Stimulated activated CD8-positive, alpha-beta memory T cell treated with anti-CD3 and anti-CD28 coated beads, Interleukin-15, amount 100 ng/mL, for 4 hours (primary cell): ENCODE measurements around the gene CACNA1D.

Experiments
- DNase-seq, 2 donors: peaks; one replicate each; pipeline ENCODE4 v3.0.0-alpha.2; 2020; ENCODE audit warnings: low read depth in 2 of 2

The CACNA1D gene

DNA sequence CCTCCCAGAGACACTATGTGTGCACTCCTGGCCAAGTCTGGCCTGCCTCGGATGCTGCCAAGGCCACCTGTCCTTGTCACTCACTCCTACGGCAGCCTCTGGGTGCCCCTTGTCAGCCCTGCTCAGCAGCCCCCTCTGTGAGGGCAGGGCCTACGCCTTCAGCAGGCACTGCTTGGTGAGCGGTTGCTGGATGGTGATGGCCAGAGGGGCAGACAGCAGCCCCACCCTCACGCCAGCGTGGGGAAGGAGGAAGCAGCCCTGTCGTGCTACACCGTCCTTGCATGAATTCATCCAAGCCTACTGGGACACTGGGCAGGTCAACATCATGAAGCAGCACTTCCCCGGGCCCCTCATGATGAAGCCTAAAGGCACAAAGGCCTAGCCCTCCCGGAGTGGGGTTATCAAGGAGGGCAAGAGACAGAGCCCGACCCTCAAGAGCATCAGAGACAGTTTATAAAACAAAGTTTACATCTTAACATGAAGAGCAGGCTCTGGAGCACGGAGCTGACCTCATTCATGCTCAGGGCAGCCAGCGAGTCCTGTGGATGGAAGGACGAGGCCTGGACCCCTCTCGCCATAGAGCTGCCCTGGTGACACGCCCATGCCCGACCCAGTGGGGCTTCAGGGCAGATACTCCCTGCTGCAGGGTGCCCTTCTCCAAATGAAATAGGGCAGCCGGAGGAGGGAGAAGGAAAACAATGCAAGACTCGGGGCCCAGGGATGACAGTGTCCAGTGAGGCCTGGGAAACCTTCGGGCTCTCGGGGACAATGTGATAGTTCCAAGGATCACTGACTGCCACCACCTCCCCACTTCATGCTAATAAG is 326.6 kb downstream of the CACNA1D start:
- DNase-seq = no peak

DNA sequence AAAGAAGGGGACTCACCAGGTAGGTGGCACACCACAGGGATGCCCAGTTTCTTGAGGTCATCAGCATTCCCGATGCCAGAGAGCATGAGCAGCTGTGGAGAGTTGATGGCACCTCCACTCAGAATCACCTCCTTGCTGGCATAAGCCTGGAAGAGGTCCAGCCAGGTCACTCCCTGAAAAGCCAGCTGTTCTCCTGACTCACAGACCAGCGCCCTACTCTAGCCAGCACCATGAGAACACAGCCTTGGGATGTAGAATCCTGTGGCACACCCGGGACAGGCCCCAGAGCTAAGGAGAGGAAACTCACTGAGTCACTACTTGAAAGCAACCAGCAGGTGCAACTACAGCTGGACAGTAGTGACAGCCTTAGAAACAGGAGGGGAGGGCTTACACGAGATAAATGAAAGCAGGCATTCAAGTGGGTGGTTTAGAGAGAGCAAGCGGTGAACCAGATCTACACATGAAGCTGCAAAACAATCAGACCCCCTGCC is 327.3 kb downstream of the CACNA1D start:
- DNase-seq = no peak

DNA sequence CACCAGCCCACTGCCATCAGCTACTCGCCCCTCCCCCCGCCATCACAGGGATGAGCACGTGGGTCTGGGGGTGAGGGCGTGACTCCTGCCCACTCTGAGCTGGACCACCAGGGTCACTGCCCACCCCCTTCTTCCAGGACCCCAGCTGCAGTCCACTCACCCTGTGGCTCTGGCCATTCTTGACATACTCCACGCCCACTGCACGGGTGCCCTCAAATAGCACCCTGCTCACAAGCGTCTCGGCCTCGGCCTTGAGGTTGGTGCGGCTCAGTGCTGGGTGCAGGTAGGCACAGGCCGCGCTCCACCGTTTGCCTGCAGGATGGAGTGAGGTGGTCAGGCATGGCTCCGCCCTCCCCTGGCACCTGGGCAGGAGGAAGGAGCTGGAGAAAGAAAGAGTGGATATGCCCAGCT is 327.9 kb downstream of the CACNA1D start:
- no peak for DNase-seq

DNA sequence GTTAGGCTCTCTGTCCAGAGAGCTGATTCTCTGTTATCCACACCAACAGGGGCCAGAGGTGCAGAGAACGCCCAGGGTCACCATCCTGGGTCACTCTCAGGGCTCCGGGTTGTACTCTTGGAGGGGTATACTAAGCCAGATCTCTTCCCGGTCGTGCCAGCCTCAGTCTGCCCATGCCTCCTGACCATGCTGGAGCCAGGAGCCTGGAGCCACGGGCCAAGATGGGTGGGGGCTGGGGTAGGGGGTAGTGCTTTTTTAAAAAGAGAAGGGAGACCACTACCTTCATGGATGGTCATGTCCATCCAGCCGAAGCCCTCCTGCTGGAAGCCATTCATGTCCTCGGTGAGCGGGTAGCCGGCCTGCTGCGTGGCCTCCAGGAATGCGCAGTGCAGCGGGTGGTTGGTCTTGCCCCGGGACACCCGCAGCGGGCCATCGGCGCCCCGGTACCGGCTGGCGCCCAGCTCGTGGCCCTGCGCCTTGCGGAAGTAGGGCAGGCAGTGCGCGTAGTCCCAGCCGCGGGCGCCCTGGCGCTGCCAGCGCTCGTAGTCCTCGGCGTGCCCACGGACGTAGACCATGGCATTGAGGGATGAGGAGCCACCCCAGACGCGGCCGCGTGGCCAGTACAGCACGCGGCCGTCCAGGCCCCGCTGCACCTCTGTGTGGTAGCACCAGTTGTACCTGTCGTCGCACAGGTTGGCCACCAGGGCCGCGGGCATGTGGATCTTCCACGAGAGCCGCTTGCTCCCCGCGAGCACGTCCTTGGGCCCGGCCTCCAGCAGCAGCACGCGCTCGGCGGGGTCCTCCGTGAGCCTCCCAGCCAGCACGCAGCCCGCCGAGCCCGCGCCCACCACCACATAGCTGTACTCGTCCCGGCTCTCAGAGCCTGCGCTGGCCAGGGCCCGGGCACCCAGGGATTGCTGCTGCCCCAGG is 328.9 kb downstream of the CACNA1D start:
- no peak for DNase-seq

DNA sequence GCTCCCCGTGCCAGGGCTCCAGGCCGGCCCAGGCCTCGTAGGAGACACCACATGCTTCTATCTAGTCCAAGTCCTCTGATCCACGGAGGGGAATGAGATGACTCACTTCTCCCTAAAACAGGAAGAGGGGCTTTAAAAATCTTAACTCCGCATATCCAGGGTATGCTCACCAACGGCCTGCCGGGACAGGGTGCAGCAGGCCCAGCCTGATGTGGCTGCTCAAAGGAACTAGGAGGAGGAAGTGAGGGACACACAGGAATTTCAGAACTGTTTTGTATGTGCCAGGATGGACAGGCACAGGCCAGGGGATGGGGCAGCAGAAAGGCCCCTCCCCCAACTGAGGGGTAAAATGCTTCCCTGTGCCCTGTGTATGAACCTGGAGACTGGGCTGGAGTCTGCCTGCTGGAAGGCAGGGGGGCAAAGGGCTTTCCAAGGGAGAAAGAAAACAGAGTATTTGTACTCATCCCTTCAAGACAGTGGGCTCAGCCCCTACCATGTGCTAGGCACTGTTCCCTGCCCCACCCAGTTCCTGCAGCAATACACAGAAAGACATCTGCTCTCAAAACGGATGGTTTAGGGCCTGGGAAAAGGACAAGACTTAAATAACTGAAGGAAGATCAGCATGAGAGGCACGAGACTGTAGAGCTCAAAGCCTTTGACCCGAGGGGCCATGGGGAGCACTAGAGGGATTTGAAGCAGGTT is 329.7 kb downstream of the CACNA1D start:
- no peak for DNase-seq

DNA sequence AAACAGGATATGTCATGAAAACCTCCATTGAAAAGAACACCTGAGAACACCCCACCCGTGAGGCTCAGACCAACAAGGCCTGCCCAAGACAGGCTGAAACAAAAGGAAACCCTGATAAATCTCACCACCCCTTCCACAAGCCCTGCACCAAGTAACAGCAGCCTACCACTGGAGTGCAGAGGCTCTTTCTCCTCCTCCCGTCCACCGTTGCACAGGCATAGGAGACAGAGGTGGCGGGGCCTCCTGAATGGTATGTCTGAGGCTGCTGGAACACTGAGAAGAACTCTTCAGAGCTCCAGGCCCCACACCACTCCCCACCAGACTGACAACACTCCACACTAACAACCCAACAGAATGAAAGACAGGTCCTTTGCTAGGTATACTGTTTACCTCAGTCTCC is 330.4 kb downstream of the CACNA1D start:
- DNase-seq = no peak

DNA sequence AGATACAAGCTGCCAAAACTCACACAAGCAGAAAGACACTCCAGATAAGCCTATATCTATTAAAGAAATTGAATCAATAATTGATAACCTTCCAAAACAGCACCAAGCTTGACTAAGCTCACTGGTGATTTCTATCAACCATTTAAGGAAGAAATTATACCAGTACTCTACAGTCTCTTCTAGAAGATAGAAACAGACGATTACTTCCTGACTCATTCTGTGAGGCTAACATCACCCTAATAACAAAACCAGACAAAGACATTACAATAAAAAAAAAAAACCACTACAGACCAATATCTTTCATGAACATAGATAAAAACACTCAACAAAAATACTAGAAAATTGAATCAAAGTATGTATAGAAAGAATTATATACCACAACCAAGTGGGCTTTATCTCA is 331.6 kb downstream of the CACNA1D start:
- no peak for DNase-seq

DNA sequence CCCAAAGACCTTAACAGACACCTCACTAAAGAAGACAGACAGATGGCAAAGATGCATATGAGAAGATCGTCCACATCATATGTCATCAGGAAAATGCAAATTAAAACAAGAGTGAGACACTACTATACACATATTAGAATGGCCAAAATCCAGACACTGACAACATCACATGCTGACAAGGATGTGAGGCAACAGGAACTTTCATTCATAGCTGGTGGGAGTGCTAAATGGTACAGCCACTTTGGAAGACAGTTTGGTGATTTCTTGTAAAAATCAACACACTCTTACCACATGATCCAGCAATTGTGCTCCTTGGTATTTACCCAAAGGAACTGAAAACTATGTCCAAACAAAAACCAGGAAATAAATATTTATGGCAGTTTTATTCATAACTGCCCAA is 334.2 kb downstream of the CACNA1D start:
- DNase-seq = no peak

DNA sequence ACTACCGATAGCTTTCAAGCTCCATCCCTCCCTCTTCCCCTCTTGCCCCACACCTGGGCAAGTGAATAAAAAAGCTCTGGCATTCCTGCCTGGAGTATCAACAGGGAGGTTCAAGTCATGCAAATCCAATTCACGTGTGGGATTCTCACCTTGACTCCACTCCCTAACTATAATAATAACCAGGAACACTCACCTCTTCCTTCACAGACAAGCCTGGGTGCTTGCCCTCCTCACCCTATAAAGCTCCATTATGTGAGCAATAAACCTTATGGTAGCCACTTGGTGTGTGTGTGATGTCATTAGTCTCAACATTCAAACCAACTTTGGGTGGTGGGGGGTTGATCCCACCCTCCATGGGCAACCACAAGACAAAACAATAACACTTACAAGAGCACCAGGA is 335.2 kb downstream of the CACNA1D start:
- DNase-seq = no peak

DNA sequence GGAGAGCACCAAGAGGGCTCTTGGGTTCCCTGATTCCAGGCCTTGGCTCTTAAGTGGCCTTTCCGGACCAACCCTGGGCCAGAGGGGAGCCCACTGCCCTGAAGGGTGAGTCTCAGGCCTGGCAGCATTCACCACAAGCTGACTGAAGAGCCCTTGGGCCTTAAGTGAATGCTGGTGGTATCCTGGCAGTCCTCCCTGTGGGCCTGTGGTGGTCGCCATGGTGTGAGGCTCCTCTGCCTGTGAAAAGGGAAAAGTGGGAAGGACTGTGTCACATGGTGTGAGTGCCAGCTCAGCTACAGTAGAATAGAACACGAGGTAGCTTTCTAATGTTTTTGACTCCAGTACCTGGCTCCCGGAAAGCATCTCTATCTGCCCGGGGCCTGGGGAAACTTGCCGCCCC is 336.5 kb downstream of the CACNA1D start:
- no peak for DNase-seq

DNA sequence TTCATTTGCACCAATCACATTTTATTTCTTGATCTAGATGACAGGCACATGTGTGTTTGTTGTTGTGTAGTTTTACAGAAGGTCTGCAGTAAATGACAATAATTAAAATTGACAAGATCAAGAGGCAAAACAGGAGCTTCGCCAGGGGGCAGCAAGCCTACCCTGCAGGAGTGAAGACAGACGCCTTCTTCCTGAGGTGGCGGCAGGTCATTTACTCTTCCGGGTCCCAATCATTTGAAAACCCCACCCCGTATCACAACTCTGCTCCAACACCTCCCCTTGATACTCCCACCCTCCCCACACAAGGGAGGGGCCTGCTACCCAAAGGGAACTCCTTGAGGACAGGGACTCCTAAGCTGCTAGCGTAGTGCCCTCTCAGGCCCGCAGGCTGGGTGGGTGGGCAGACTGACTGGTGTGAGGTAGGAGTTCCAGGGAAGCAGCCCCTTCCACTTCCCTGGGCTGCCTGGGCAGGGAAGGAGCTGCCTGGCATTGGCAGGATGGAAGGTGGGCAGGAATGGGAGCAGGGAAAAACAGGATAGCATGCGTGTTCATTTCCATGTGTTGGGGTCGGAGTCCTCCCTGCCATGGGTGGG is 338.7 kb downstream of the CACNA1D start:
- DNase-seq = no peak

DNA sequence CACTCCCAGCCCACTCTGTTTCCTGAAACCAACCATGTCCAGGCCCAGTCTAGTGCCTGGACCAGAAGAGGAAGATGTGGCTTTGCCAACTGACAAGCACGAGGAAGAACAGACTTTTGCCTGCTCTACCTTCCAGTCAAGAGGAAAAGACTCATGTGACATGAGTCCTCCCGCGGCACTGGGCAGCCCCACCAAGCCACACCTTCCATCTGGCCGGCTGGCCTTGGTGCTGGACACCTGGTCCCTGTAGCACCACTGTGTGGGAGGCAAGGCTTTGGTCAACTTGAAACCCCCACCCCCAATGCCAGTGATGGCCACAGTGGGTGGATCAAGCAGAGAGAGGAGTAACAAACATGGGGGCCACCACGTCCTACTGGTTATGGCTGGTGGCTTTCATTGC is 339.3 kb downstream of the CACNA1D start:
- DNase-seq = no peak

DNA sequence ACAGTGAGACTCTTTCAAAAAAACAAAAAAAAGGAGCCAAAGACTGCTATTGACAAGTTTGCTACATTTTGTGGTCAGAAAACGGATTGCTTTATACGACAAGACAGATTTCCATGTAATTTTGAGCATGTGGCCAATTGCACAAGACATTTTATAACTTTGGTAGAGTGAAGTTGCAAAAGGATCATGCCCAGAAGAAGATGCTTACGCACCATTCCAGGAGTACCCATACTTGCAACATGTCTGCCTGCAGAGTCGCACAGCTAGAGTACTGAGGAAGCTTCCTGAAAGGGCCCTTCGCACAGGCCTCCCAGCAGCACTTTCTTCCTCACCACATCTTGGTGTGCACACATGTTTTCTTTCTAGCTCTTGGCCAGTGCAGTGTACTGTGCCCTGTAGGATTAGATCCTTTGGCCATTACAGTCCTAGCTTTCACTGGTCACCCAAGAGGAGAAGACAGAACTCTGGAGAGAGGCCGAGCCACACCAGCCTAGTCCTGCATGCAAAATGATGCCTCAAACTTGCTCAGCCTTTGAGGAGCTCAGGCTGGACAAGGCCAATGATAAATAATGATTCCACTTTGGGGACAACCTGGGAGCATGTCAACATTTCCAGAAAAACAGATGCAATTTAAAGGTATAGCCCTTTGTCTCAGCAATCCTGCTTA is 340.2 kb downstream of the CACNA1D start:
- DNase-seq = no peak

DNA sequence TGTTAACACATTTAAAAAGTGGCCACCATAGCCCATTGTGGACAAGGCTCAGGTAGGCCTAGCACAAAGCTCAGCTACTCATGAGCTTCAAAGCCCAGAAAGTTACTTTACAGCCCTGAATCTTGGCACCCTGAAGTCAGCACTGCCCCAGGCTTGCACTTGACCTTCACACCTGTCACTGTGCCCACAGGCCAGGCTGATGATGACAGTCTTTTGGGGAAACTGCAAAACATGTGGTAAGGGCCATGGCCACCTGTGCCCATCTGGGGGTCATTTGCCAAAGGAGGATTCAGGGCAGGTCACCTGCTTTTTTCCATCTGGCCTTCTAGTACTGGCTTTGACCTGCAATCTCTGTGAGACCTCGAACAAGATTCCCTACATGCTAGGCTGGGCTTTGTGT is 340.8 kb downstream of the CACNA1D start:
- no peak for DNase-seq

DNA sequence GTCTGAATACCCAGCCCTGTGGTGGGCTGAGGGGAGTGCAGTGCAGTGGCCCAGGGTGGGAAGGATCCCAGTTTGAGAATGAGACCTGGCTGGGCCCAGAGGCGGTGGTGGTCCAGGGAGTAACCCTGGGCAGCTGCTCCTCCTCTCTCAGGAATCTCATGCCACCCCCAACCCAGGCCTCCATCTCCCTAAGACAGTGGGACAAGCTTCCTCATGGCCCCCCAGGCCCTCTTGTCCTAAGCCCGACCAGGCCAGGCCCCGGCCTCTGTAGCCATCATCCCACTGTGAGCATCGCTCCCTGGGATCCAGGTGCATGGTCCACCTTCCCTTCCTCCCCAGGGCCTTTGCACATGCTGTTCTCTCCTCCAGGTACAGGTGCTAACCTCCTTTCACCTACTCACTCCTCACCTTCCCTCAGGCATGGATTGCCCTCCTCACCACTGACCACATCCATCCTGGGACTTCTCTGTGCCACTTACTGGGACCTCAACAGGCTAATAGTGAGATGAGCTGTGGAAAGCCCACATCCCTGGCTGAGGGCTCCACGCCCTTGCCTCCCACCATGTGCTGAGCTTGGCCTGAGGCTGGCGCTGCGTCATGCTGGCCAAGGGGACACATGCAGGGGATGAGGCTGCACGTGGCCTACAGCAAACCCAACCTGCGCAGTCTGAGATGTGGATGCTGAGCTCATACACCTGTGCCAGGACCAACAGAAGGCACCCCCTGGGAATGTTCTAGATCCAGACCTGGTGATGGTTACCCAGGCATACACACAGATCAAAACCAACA is 341.9 kb downstream of the CACNA1D start:
- no peak for DNase-seq

DNA sequence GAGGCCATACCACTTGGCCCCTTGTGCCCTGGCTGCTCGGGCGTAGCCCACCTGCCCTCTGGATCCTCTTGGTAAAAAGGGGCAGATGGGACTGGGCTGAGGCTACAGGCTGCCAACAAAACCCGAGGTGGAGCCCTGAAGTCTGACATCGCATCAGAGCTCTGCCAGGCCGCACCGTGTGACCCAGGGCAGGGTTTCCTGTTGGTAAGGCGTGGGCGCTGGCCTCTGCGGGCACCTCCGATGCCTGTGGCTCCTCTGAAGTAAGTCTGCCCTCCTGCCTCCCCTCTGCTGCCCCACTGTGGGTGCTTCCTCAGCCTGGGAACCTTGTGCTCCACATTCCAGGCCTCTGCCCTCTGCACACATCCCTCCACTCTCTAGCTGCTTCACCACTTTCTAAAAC is 342.9 kb downstream of the CACNA1D start:
- DNase-seq = no peak

DNA sequence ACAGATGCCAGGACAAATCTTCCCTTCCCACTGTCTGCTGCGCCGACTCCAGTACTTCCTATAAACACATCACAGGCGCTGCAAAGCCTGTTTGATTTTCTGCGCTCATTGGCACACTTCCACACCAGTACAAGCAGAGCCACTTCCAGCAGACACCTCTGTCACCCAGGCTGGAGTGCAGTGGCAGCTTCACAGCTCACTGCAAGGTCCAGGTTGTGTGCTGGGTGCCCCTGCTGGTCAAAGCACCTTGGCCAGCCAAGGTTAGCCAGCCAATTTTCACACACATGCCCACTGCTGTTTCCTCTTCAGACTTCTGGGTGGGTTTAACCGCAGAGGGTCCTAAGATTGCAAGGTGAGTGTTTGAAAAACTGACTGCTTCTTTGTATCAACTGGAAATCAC is 346.9 kb downstream of the CACNA1D start:
- no peak for DNase-seq

DNA sequence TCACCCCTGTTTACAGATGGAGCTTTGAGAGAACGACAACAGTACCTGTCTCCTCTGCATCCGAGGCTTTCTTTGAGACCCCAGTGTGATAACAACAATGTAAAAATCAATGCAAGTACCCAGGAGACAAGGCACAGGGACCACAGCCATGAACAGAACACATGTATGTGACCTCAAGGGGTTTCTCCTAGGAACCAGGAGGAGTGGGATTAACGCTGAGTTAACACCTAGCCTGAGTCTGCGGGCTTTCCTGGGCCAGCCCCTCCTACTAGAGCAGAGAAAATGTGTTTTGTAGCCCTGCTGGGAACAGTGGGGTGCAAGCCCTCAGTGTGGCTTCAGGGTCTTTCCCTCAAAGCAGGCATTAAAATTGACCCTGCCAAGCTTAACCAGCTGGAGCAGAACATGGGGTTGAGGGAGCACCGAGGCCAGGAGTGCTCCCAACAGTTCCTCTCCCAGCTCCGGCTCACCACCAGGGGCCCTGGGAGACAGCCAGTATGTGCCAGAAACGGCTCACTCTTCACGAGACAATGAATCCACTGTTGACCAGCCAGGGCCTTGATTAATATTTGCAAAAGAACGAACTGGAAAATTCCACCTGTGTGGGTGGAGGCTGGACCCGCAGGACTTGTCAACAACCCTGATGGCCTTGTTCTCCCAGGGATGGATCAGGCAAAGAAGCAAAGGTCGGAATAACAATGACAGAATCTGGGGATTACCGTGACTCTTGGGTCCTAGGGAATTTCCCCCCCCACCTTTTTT is 348.2 kb downstream of the CACNA1D start:
- no peak for DNase-seq
